ENCODE data around the gene PRSS23.

DNA sequence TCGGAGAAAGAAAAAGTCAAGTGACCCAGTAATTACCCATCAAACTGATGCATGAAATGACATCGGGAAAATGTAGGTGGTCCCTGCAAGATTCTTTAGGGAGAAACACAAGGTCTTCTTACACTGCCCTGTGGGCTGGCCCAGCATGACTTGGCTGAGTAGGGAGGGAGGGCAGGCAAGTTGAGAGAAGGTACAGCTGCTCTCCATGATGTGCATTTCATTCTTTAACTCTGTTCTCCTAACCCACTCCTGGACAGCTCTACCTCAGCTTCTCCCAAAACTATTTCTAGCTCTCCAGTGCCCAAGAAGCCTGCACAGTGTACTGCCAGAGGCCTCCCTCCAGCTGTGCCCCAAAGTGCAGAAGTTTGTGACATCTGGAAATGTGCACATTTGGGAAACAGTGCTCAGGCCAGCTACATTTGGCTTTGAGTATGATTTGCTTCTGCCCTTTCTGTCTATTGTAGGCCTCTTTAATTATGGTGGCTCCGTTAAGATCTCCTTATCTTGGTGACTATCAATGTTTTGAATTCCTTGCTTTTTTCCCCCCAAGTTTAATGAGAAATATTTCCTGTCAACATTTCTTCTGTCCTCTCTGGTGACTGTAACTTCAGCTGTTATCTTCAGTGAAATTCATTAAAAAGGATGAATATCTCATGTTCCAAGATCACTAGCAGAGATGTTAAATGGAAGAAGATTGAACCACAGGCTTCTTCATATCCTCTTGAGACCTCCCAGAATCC, 26.7 kb upstream of the PRSS23 start:
- TF ChIP-seq, protein P1, sequence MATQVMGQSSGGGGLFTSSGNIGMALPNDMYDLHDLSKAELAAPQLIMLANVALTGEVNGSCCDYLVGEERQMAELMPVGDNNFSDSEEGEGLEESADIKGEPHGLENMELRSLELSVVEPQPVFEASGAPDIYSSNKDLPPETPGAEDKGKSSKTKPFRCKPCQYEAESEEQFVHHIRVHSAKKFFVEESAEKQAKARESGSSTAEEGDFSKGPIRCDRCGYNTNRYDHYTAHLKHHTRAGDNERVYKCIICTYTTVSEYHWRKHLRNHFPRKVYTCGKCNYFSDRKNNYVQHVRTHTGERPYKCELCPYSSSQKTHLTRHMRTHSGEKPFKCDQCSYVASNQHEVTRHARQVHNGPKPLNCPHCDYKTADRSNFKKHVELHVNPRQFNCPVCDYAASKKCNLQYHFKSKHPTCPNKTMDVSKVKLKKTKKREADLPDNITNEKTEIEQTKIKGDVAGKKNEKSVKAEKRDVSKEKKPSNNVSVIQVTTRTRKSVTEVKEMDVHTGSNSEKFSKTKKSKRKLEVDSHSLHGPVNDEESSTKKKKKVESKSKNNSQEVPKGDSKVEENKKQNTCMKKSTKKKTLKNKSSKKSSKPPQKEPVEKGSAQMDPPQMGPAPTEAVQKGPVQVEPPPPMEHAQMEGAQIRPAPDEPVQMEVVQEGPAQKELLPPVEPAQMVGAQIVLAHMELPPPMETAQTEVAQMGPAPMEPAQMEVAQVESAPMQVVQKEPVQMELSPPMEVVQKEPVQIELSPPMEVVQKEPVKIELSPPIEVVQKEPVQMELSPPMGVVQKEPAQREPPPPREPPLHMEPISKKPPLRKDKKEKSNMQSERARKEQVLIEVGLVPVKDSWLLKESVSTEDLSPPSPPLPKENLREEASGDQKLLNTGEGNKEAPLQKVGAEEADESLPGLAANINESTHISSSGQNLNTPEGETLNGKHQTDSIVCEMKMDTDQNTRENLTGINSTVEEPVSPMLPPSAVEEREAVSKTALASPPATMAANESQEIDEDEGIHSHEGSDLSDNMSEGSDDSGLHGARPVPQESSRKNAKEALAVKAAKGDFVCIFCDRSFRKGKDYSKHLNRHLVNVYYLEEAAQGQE (IDR thresholded peaks at IDR 0.05; ENCODE audit: insufficient replicate concordance, low read depth), result no peak
- TF ChIP-seq, protein P2, sequence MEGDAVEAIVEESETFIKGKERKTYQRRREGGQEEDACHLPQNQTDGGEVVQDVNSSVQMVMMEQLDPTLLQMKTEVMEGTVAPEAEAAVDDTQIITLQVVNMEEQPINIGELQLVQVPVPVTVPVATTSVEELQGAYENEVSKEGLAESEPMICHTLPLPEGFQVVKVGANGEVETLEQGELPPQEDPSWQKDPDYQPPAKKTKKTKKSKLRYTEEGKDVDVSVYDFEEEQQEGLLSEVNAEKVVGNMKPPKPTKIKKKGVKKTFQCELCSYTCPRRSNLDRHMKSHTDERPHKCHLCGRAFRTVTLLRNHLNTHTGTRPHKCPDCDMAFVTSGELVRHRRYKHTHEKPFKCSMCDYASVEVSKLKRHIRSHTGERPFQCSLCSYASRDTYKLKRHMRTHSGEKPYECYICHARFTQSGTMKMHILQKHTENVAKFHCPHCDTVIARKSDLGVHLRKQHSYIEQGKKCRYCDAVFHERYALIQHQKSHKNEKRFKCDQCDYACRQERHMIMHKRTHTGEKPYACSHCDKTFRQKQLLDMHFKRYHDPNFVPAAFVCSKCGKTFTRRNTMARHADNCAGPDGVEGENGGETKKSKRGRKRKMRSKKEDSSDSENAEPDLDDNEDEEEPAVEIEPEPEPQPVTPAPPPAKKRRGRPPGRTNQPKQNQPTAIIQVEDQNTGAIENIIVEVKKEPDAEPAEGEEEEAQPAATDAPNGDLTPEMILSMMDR (IDR thresholded peaks at IDR 0.05; ENCODE audit: insufficient read depth, low read length), result no peak
- TF ChIP-seq POLR2AphosphoS5 (IDR thresholded peaks at IDR 0.05; ENCODE audit: low read depth), result no peak
- TF ChIP-seq SPI1 (IDR thresholded peaks at IDR 0.05; ENCODE audit: borderline replicate concordance, low read depth), result no peak
- no peak for TF ChIP-seq GABPA (IDR thresholded peaks at IDR 0.05; ENCODE audit: low read depth)

Measured in HL-60 (cell line).